ENCODE measurements around the gene ADD1. TPM values are rescaled to one million over a fixed set of nuclear protein-coding genes. Genes with fewer than 3 reads are reported as not detected.

Gene ADD1
- total RNA-seq, 1 donor from 2014 or later, result 276 TPM

DNA sequence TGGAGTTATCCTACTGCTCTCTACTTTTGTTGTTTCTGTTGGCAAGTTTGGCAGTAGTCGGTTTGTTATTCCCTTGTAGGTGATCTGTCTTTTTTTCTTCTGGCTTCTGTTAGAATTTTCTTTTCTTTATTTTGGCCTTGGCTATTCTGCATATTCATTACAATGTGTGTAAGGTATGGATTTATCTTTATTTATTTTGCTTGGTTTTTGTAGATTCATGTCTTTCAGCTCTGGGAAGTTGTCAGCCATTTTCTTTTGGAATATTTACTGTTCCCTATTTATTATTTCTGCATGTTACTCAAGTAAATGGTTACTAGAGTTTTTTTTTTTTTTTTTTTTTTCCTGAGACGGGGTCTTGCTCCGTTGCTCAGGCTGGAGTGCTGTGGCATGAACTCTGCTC lies 12.6 kb downstream of the ADD1 start:
- Mint-ChIP-seq H3K9me3 (ENCODE audit: unreplicated experiment) (no peaks in the 10 kb centered on the region), H3K4me1 (ENCODE audit: low read depth, unreplicated experiment) (peaks cover 25% of the 10 kb centered on the region), H3K27me3 (ENCODE audit: unreplicated experiment) (no peaks in the 10 kb centered on the region), H3K27ac (ENCODE audit: unreplicated experiment) (no peak overlapping the region), H3K36me3 (ENCODE audit: unreplicated experiment) (no peaks in the 10 kb centered on the region), H3K4me3 (ENCODE audit: unreplicated experiment) (no peak overlapping the region)
- DNase-seq, result no peak
- TF ChIP-seq, protein P1, sequence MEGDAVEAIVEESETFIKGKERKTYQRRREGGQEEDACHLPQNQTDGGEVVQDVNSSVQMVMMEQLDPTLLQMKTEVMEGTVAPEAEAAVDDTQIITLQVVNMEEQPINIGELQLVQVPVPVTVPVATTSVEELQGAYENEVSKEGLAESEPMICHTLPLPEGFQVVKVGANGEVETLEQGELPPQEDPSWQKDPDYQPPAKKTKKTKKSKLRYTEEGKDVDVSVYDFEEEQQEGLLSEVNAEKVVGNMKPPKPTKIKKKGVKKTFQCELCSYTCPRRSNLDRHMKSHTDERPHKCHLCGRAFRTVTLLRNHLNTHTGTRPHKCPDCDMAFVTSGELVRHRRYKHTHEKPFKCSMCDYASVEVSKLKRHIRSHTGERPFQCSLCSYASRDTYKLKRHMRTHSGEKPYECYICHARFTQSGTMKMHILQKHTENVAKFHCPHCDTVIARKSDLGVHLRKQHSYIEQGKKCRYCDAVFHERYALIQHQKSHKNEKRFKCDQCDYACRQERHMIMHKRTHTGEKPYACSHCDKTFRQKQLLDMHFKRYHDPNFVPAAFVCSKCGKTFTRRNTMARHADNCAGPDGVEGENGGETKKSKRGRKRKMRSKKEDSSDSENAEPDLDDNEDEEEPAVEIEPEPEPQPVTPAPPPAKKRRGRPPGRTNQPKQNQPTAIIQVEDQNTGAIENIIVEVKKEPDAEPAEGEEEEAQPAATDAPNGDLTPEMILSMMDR (IDR thresholded peaks at IDR 0.05; ENCODE audit: partially characterized antibody, unreplicated experiment), result no peak

DNA sequence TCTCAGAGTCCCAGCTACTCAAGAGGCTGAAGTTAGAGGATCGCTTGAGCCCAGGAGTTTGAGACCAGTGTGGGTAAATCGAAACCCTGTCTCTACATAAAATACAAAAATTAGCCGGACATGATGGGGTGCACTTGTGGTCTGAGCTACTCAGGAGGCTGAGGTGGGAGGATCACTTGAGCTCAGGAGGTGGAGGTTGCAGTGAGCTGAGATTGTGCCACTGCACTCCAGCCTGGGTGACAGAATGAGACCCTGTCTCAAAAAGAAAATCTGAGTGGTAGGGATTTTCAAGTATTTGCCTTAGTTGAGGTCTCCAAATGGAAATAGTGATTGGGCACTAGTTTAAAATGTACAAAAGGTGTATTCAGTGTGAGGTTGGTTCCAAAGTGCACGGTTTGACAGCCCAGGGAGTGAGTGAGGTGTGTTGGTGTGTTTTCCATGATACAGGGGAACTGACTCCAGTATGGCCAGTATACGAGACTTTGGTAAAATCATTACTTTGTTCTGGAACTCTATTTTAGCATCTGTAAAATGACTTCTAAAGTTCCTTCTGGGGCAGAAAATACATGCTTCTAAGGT lies 13.8 kb downstream of the ADD1 start:
- H3K36me3 Mint-ChIP-seq (ENCODE audit: unreplicated experiment), result no peaks in the 10 kb centered on the region
- H3K4me3 Mint-ChIP-seq (ENCODE audit: unreplicated experiment), result no peak overlapping the region
- no peaks in the 10 kb centered on the region for H3K27me3 Mint-ChIP-seq (ENCODE audit: unreplicated experiment)
- TF ChIP-seq, protein P1 (IDR thresholded peaks at IDR 0.05; ENCODE audit: partially characterized antibody, unreplicated experiment), result no peak
- peaks cover 30% of the 10 kb centered on the region for H3K4me1 Mint-ChIP-seq (ENCODE audit: low read depth, unreplicated experiment)
- no peak for DNase-seq
- H3K27ac Mint-ChIP-seq (ENCODE audit: unreplicated experiment), result no peak overlapping the region
- no peaks in the 10 kb centered on the region for H3K9me3 Mint-ChIP-seq (ENCODE audit: unreplicated experiment)

DNA sequence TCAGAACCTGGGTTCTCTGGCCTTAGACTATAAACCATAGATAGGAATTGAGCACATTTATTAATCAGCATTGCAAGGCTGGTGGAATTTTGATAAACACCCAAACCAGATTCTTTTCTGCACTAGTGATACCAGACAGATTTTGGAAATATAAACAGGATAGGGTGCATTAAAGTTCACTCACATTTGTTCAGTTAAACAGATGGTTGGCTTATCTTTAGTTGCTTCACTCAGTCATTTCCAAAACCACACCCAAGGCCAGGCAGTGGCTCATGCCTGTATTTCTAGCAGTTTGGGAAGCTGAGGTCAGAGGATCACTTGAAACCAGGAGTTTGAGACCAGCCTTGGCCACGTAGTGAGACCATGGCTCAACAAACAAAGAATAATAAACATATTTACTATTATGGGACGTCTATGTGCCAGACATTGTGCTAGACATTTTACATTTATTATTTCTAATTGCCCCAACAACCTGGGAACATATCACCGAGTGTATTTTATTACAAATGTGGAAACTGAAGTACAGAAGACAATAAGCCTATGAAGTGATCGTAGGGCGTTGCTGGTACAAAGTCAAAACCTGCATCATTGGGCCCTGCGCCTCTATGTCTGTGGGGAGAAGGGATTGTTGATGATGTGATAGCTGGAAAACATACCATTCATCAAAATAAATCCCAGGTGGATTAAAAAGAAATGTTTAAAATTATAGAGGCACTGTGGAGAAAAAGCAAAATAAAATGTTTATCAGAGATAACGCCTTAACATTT lies 15.0 kb downstream of the ADD1 start:
- H3K36me3 Mint-ChIP-seq (ENCODE audit: unreplicated experiment), result no peaks in the 10 kb centered on the region
- peaks cover 33% of the 10 kb centered on the region for H3K4me1 Mint-ChIP-seq (ENCODE audit: low read depth, unreplicated experiment)
- DNase-seq, result no peak
- no peak overlapping the region for H3K4me3 Mint-ChIP-seq (ENCODE audit: unreplicated experiment)
- no peaks in the 10 kb centered on the region for H3K27me3 Mint-ChIP-seq (ENCODE audit: unreplicated experiment)
- H3K27ac Mint-ChIP-seq (ENCODE audit: unreplicated experiment), result no peak overlapping the region
- TF ChIP-seq, protein P1 (IDR thresholded peaks at IDR 0.05; ENCODE audit: partially characterized antibody, unreplicated experiment), result no peak
- H3K9me3 Mint-ChIP-seq (ENCODE audit: unreplicated experiment), result no peaks in the 10 kb centered on the region

DNA sequence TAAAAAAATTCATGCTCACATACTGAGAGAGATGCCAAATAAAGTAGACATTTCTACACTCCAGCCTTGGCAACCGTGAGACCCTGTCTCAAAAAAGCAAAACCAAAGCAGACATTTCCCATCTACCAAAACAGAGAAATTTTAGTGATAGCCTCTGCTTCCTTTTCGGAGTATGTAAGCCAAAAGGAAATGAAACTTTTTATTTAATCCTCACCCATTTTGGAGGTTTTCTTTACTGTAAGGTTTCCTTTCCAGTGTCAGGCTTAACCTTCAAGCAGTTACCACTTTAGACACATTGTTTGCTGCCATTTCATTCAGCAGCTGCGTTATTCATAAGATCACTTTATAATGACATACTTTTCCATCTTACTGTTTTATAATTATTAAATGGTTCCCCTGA lies 15.9 kb downstream of the ADD1 start:
- Mint-ChIP-seq H3K27ac (ENCODE audit: unreplicated experiment) (no peak overlapping the region), H3K27me3 (ENCODE audit: unreplicated experiment) (no peaks in the 10 kb centered on the region), H3K4me1 (ENCODE audit: low read depth, unreplicated experiment) (peaks cover 33% of the 10 kb centered on the region), H3K9me3 (ENCODE audit: unreplicated experiment) (no peaks in the 10 kb centered on the region), H3K4me3 (ENCODE audit: unreplicated experiment) (no peak overlapping the region), H3K36me3 (ENCODE audit: unreplicated experiment) (no peaks in the 10 kb centered on the region)
- TF ChIP-seq, protein P1 (IDR thresholded peaks at IDR 0.05; ENCODE audit: partially characterized antibody, unreplicated experiment), result no peak
- no peak for DNase-seq
